IMR-90 (cell line): Measurements from ENCODE around the gene ZNF827.

ENCODE experiments used
- BHLHE40 ChIP-seq: fragments of 150-350 bp; IDR thresholded peaks from 2 replicates; pipeline ENCODE4 v1.6.1; 2016; ENCODE audit warnings: mild to moderate bottlenecking, low read depth, low read length
- CEBPB ChIP-seq: IDR thresholded peaks from 2 replicates; pipeline ENCODE4 v1.6.1; 2012; ENCODE audit warnings: low read depth, low read length, improper control_type of control experiment
- CHD1 ChIP-seq: IDR thresholded peaks from 2 replicates; pipeline ENCODE4 v1.6.1; 2012; ENCODE audit warnings: low read depth, low read length, improper control_type of control experiment
- CTCF ChIP-seq: conservative IDR thresholded peaks from 2 replicates; pipeline ENCODE4 v1.5.1; 2012; ENCODE audit warnings: mild to moderate bottlenecking, low read depth, low read length, improper control_type of control experiment
- ELK1 ChIP-seq: fragments of 150-350 bp; IDR thresholded peaks from 2 replicates; pipeline ENCODE4 v1.6.1; 2016; ENCODE audit warnings: low read depth, mild to moderate bottlenecking, low read length, moderate library complexity, borderline replicate concordance
- FOS ChIP-seq: fragments of 150-350 bp; IDR thresholded peaks from 2 replicates; pipeline ENCODE4 v1.6.1; 2016; ENCODE audit warnings: low read depth, low read length
- NFE2L2 ChIP-seq: fragments of 150-350 bp; IDR thresholded peaks from 2 replicates; pipeline ENCODE4 v1.6.1; 2016; ENCODE audit warnings: low read depth, mild to moderate bottlenecking, low read length
- POLR2A ChIP-seq: IDR thresholded peaks from 2 replicates; pipeline ENCODE4 v1.6.1; 2012; ENCODE audit warnings: mild to moderate bottlenecking, low read depth, low read length
- RAD21 ChIP-seq: IDR thresholded peaks from 2 replicates; pipeline ENCODE4 v1.6.1; 2012; ENCODE audit warnings: low read length, improper control_type of control experiment
- RCOR1 ChIP-seq: IDR thresholded peaks from 2 replicates; pipeline ENCODE4 v1.6.1; 2012; ENCODE audit warnings: mild to moderate bottlenecking, low read length, improper control_type of control experiment; ENCODE audit not compliant: insufficient replicate concordance
- RFX5 ChIP-seq: IDR thresholded peaks from 2 replicates; pipeline ENCODE4 v1.8.0; 2012; ENCODE audit warnings: low read depth, mild to moderate bottlenecking, low read length, moderate library complexity
- SMC3 ChIP-seq: fragments of 150-350 bp; IDR thresholded peaks from 2 replicates; pipeline ENCODE4 v1.6.1; 2016; ENCODE audit warnings: low read depth, mild to moderate bottlenecking, antibody characterized with exemption, low read length, moderate library complexity
- TF ChIP-seq, protein P1 (sequence below): fragments of 150-350 bp; IDR thresholded peaks from 2 replicates; pipeline ENCODE4 v1.6.1; 2017; ENCODE audit warnings: mild to moderate bottlenecking, antibody characterized with exemption, low read length, low read depth

DNA sequence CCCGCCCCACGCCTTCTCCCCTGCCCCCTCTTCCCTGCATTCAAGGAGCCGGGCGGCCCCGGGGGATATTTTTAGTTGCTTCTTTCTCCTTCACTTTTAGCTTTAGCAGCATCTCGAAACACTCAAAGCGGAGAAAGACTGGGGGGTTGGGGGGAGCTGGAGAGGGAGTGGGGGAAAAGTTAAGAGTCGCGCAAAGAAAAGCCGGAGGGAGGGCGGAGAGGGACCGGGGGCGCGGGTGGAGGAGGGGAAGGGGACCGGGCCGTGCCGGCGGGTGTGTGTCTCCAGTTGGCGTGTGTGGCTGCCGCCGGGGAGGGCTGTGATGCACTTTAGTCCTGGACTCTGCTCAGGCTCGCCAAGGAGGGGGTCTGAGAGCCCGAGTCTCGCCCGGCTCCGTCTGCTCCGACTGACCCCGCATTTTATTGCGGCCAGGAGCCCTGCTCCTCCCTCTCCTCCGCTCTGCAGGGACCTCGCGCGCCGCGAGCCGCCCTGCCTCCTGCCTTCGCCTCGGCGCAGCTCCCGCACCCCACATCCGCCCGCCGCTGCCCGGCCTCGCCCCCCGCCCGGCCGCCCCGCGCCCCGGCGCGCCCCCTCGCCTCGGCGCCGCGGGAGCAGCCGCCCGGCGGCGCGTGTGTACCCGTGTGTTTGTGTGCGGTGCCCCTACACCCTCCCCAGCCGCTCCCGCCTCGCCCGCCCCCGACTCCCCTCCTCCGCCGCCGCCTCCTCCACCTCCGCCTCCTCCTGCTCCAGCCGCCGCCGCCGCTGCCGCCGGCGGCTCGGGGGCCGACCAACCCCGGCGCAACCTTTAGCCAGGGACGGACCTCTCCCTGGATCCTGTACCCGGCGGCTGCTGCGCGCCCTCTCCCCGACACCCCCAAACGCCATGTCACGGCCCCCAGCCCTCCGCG is 1.4 kb downstream of the ZNF827 start:
- TF ChIP-seq CTCF, result no peak
- TF ChIP-seq CHD1, result no peak
- TF ChIP-seq RCOR1, result no peak
- no peak for TF ChIP-seq RAD21
- no peak for TF ChIP-seq FOS
- TF ChIP-seq POLR2A, result peak; percentile 40; the same call in 1 of the 2 replicates
- no peak for TF ChIP-seq SMC3
- TF ChIP-seq BHLHE40, result no peak
- TF ChIP-seq ELK1, result no peak
- no peak for TF ChIP-seq NFE2L2
- TF ChIP-seq, protein P1, sequence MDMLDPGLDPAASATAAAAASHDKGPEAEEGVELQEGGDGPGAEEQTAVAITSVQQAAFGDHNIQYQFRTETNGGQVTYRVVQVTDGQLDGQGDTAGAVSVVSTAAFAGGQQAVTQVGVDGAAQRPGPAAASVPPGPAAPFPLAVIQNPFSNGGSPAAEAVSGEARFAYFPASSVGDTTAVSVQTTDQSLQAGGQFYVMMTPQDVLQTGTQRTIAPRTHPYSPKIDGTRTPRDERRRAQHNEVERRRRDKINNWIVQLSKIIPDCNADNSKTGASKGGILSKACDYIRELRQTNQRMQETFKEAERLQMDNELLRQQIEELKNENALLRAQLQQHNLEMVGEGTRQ, result no peak
- TF ChIP-seq RFX5, result no peak
- TF ChIP-seq CEBPB, result no peak
